Smooth muscle cell (in vitro differentiated cells): ENCODE measurements around the gene ITGA3. TPM values are rescaled to one million over a fixed set of nuclear protein-coding genes. Genes with fewer than 3 reads are reported as not detected.

ENCODE experiments used
- DNase-seq: peaks from one replicate; lab custom pipeline; 2025; ENCODE audit not compliant: unreplicated experiment; lab: John Stamatoyannopoulos, UW
- H2AFZ ChIP-seq: fragments of 200-600 bp; sonication (generic); 2 replicates; pipeline ENCODE4 v1.6.0; 2016; ENCODE audit warnings: antibody characterized with exemption, low read depth, mild to moderate bottlenecking
- H3F3A ChIP-seq: fragments of 200-600 bp; sonication (generic); 2 replicates; pipeline ENCODE4 v1.6.0; 2017; ENCODE audit warnings: antibody characterized with exemption, low read depth
- H3K27ac ChIP-seq: fragments of 200-600 bp; sonication (generic); 2 replicates; pipeline ENCODE4 v1.5.1; 2016; ENCODE audit warnings: low read depth, mild to moderate bottlenecking
- H3K27me3 ChIP-seq: fragments of 200-600 bp; sonication (generic); 2 replicates; pipeline ENCODE4 v1.6.1; 2016; ENCODE audit warnings: low read depth, mild to moderate bottlenecking
- H3K36me3 ChIP-seq: fragments of 200-600 bp; sonication (generic); 2 replicates; pipeline ENCODE4 v1.5.1; 2016; ENCODE audit warnings: low read depth
- H3K4me1 ChIP-seq: fragments of 200-600 bp; sonication (generic); 2 replicates; pipeline ENCODE4 v1.5.1; 2016; ENCODE audit warnings: low read depth
- H3K4me2 ChIP-seq: fragments of 200-600 bp; sonication (generic); 2 replicates; pipeline ENCODE4 v1.6.0; 2016; ENCODE audit warnings: mild to moderate bottlenecking
- H3K4me3 ChIP-seq: fragments of 200-600 bp; sonication (generic); 2 replicates; pipeline ENCODE4 v1.5.1; 2016; ENCODE audit warnings: mild to moderate bottlenecking
- H3K79me2 ChIP-seq: fragments of 200-600 bp; sonication (generic); 2 replicates; pipeline ENCODE4 v1.6.0; 2016; ENCODE audit warnings: low read depth, mild to moderate bottlenecking
- H3K9ac ChIP-seq: fragments of 200-600 bp; sonication (generic); 2 replicates; pipeline ENCODE4 v1.6.0; 2016; ENCODE audit warnings: low read depth
- H3K9me3 ChIP-seq: fragments of 200-600 bp; sonication (generic); replicated peaks from 2 replicates; pipeline ENCODE4 v1.5.1; 2016; ENCODE audit warnings: low read depth
- H4K20me1 ChIP-seq: fragments of 200-600 bp; sonication (generic); 2 replicates; pipeline ENCODE4 v1.6.0; 2016; ENCODE audit warnings: low read depth
- CTCF ChIP-seq: fragments of 200-600 bp; sonication (generic); IDR thresholded peaks from 2 replicates; pipeline ENCODE4 v1.5.1; 2017; ENCODE audit warnings: borderline replicate concordance, mild to moderate bottlenecking, antibody characterized with exemption; ENCODE audit not compliant: insufficient read depth, poor library complexity, severe bottlenecking
- WGBS: methylation state at CpG from one replicate; pipeline ENCODE4 v1.1.7; 2016; ENCODE audit warnings: low lambda C conversion rate; 5-methylcytosine and 5-hydroxymethylcytosine counted together
- polyA plus RNA-seq: library from polyadenylated mRNA; unstranded; fragments of >200 nt; fragmentation: Nextera tagmentation; extraction: Ambion mirVana; gene quantifications from 2 replicates; pipeline ENCODE4 v1.2.1, GENCODE V29; 2016
- total RNA-seq: library from RNA; depleted of rRNA; stranded (reverse); fragments of >200 nt; gene quantifications from 2 replicates; pipeline ENCODE4 v1.2.3, GENCODE V29; 2014

Gene ITGA3
- total and polyA plus RNA-seq, 2 experiments from 2014 or later = 30.0 to 44.7 TPM

- WGBS = 97% methylated on average over 16 of the region's 16 CpGs
- no peak overlapping the region for H3K27ac ChIP-seq
- H3K4me2 ChIP-seq = no peak overlapping the region
- peaks cover 2% of the 10 kb centered on the region for H3F3A ChIP-seq
- no peaks in the 10 kb centered on the region for H3K4me1 ChIP-seq
- no peak overlapping the region for H3K9ac ChIP-seq
- no peak overlapping the region for H3K4me3 ChIP-seq
- H3K36me3 ChIP-seq = peaks cover 9% of the 10 kb centered on the region
- no peaks in the 10 kb centered on the region for H3K9me3 ChIP-seq
- no peak for TF ChIP-seq CTCF
- no peak for DNase-seq
- H3K79me2 ChIP-seq = peaks cover 14% of the 10 kb centered on the region
- H3K27me3 ChIP-seq = no peaks in the 10 kb centered on the region
- no peaks in the 10 kb centered on the region for H4K20me1 ChIP-seq
- H2AFZ ChIP-seq = no peak overlapping the region
Observed at GRCh38 chr17:50070908-50071680, 15.2 kb downstream of the ITGA3 start.

GRCh38 chr17:50071692-50072091, 15.8 kb downstream of the ITGA3 start:
- H4K20me1 ChIP-seq = no peaks in the 10 kb centered on the region
- H3K27ac ChIP-seq = no peak overlapping the region
- H3K9ac ChIP-seq = no peak overlapping the region
- WGBS = 88% methylated on average over 6 of the region's 6 CpGs
- no peaks in the 10 kb centered on the region for H3K4me1 ChIP-seq
- H3F3A ChIP-seq = no peaks in the 10 kb centered on the region
- H2AFZ ChIP-seq = no peak overlapping the region
- no peaks in the 10 kb centered on the region for H3K9me3 ChIP-seq
- DNase-seq = no peak
- peaks cover 8% of the 10 kb centered on the region for H3K79me2 ChIP-seq
- H3K4me2 ChIP-seq = no peak overlapping the region
- H3K27me3 ChIP-seq = no peaks in the 10 kb centered on the region
- no peak for TF ChIP-seq CTCF
- peaks cover 9% of the 10 kb centered on the region for H3K36me3 ChIP-seq
- no peak overlapping the region for H3K4me3 ChIP-seq

- Histone ChIP-seq H3K27ac (no peak overlapping the region), H3K27me3 (no peaks in the 10 kb centered on the region), H3K36me3 (peaks cover 9% of the 10 kb centered on the region), H3K9me3 (no peaks in the 10 kb centered on the region), H3K4me2 (no peak overlapping the region), H4K20me1 (no peaks in the 10 kb centered on the region), H3F3A (no peaks in the 10 kb centered on the region), H2AFZ (no peak overlapping the region), H3K4me1 (no peaks in the 10 kb centered on the region), H3K79me2 (peaks cover 3% of the 10 kb centered on the region), H3K9ac (no peak overlapping the region), H3K4me3 (no peak overlapping the region)
- 96% methylated on average over 2 of the region's 3 CpGs for WGBS
- TF ChIP-seq CTCF = no peak
- DNase-seq = no peak
Observed at GRCh38 chr17:50072130-50072529, 16.2 kb downstream of the ITGA3 start.

GRCh38 chr17:50072925-50073324, 17.0 kb downstream of the ITGA3 start:
- H3K79me2 ChIP-seq = no peaks in the 10 kb centered on the region
- H2AFZ ChIP-seq = no peak overlapping the region
- no peaks in the 10 kb centered on the region for H4K20me1 ChIP-seq
- no peak overlapping the region for H3K27ac ChIP-seq
- H3K36me3 ChIP-seq = peaks cover 9% of the 10 kb centered on the region
- no peak for TF ChIP-seq CTCF
- H3K4me3 ChIP-seq = no peak overlapping the region
- no peaks in the 10 kb centered on the region for H3K27me3 ChIP-seq
- no peak overlapping the region for H3K4me2 ChIP-seq
- WGBS = 67% methylated on average over 1 of the region's 1 CpG
- H3F3A ChIP-seq = no peaks in the 10 kb centered on the region
- H3K4me1 ChIP-seq = no peaks in the 10 kb centered on the region
- no peak overlapping the region for H3K9ac ChIP-seq
- no peak for DNase-seq
- no peaks in the 10 kb centered on the region for H3K9me3 ChIP-seq
